Endothelial cell of umbilical vein (primary cell): ENCODE data around the gene ZNF101. TPM values are rescaled to one million over a fixed set of nuclear protein-coding genes. Genes with fewer than 3 reads are reported as not detected.

ENCODE experiments used
- BruUV-seq: library from RNA; stranded (reverse); fragments of 400-500 nt; replicated peaks from 2 replicates; lab custom pipeline; 2021; lab: Mats Ljungman, UMichigan
- CTCF ChIA-PET: fragments of 300-600, 350-600 bp; sonication (Branson Sonifier 250); formaldehyde crosslinking; loops from one replicate; lab custom pipeline; 2021; ENCODE audit warnings: antibody characterized with exemption, inconsistent platforms; lab: Charles Lee
- POLR2A ChIA-PET: fragments of 300-600, 350-600 bp; sonication (Branson Sonifier 250); formaldehyde crosslinking; loops from one replicate; lab custom pipeline; 2021; ENCODE audit warnings: antibody characterized with exemption, inconsistent platforms; lab: Charles Lee
- DNase-seq: peaks from one replicate; pipeline ENCODE4 v3.0.0-alpha.2; 2011; ENCODE audit warnings: low read depth, low spot score
- FAIRE-seq: peaks from 2 replicates; lab custom pipeline; 2011; peaks lifted over from hg19 to GRCh38; lab: Jason Lieb, UNC
- H2AFZ ChIP-seq: 2 replicates; pipeline ENCODE4 v1.6.0; 2012; ENCODE audit warnings: low read depth, low read length, control low read depth, inconsistent platforms
- H3K27ac ChIP-seq: 2 replicates; pipeline ENCODE4 v1.5.1; 2011; ENCODE audit warnings: low read depth, mild to moderate bottlenecking, control low read depth, low read length, moderate library complexity; ENCODE audit not compliant: insufficient read depth
- H3K27me3 ChIP-seq, 2 experiments: 2 replicates each; pipeline versions ENCODE4 v1.6.0 to v1.6.1; 2011; ENCODE audit warnings: low read length in 2 of 2, mixed read lengths in 1 of 2; ENCODE audit not compliant: control insufficient read depth in 2 of 2, insufficient read depth in 2 of 2
- H3K36me3 ChIP-seq, 2 experiments: 2 replicates in 1 of 2; 3 replicates in 1 of 2; pipeline ENCODE4 v1.5.1; 2011; ENCODE audit warnings: low read length in 2 of 2, mild to moderate bottlenecking in 1 of 2, moderate library complexity in 1 of 2; ENCODE audit not compliant: control insufficient read depth in 2 of 2, insufficient read depth in 2 of 2; ENCODE audit errors: extremely low read depth in 1 of 2
- H3K4me1 ChIP-seq: 3 replicates; pipeline ENCODE4 v1.5.1; 2011; ENCODE audit warnings: mild to moderate bottlenecking, low read length; ENCODE audit not compliant: control insufficient read depth, insufficient read depth; ENCODE audit errors: extremely low read depth
- H3K4me2 ChIP-seq: 2 replicates; pipeline ENCODE4 v1.6.1; 2011; ENCODE audit warnings: low read length, control low read depth, mixed read lengths; ENCODE audit not compliant: insufficient read depth
- H3K4me3 ChIP-seq, 3 experiments: fragments of 200-600 bp in 1 of 3; sonication (generic), shearing (Covaris generic) in 1 of 3; replicated peaks in 1 of 3; 2 replicates each; pipeline ENCODE4 v1.5.1; 2011 to 2016; ENCODE audit warnings: control low read depth in 3 of 3, low read length in 3 of 3, mild to moderate bottlenecking in 2 of 3, inconsistent platforms in 1 of 3, low read depth in 1 of 3, moderate library complexity in 1 of 3; ENCODE audit not compliant: insufficient read depth in 1 of 3
- H3K79me2 ChIP-seq: 2 replicates; pipeline ENCODE4 v1.6.0; 2012; ENCODE audit warnings: low read length, inconsistent platforms; ENCODE audit not compliant: control insufficient read depth, insufficient read depth
- H3K9ac ChIP-seq: replicated peaks from 2 replicates; pipeline ENCODE3; 2011; ENCODE audit warnings: low read length, control low read depth; ENCODE audit not compliant: insufficient read depth; ENCODE audit errors: extremely low read depth
- H3K9me1 ChIP-seq: replicated peaks from 3 replicates; pipeline ENCODE4 v1.6.0; 2011; ENCODE audit warnings: mild to moderate bottlenecking, low read length; ENCODE audit not compliant: control insufficient read depth, insufficient read depth; ENCODE audit errors: extremely low read depth
- H3K9me3 ChIP-seq: replicated peaks from 2 replicates; pipeline ENCODE4 v1.5.1; 2012; ENCODE audit warnings: low read length, inconsistent platforms; ENCODE audit not compliant: control insufficient read depth, insufficient read depth
- H4K20me1 ChIP-seq: replicated peaks from 2 replicates; pipeline ENCODE3; 2011; ENCODE audit warnings: mild to moderate bottlenecking, low read length; ENCODE audit not compliant: control insufficient read depth, insufficient read depth; ENCODE audit errors: extremely low read depth
- CTCF ChIP-seq, 2 donors: IDR thresholded peaks; 1 replicate in 1 of 2; 2 replicates in 1 of 2; pipeline ENCODE4 v1.5.1; 2011; ENCODE audit warnings: low read length in 2 of 2, mild to moderate bottlenecking in 2 of 2, moderate library complexity in 2 of 2, control low read depth in 1 of 2, inconsistent platforms in 1 of 2, low read depth in 1 of 2; ENCODE audit not compliant: insufficient read depth in 1 of 2; ENCODE audit errors: extremely low read depth in 1 of 2
- EZH2 ChIP-seq: IDR thresholded peaks from 2 replicates; pipeline ENCODE4 v1.6.1; 2012; ENCODE audit warnings: borderline replicate concordance, low read depth, mild to moderate bottlenecking, moderate library complexity, low read length, inconsistent platforms; ENCODE audit not compliant: severe bottlenecking
- FOS ChIP-seq: IDR thresholded peaks from 2 replicates; pipeline ENCODE4 v1.6.1; 2011; ENCODE audit warnings: mild to moderate bottlenecking, low read length, moderate library complexity, borderline replicate concordance; ENCODE audit not compliant: insufficient read depth
- GATA2 ChIP-seq: IDR thresholded peaks from 2 replicates; pipeline ENCODE4 v1.7.0; 2011; ENCODE audit warnings: low read depth, mild to moderate bottlenecking, moderate library complexity, mixed read lengths, low read length; ENCODE audit not compliant: insufficient read length, insufficient read depth
- JUN ChIP-seq: IDR thresholded peaks from 2 replicates; pipeline ENCODE4 v1.6.1; 2011; ENCODE audit warnings: borderline replicate concordance, low read depth; ENCODE audit not compliant: insufficient read length, insufficient read depth
- MAX ChIP-seq: IDR thresholded peaks from 2 replicates; pipeline ENCODE4 v1.6.1; 2011; ENCODE audit not compliant: insufficient read depth, insufficient read length
- MYC ChIP-seq: IDR thresholded peaks from one replicate; pipeline ENCODE4 v1.6.1; 2011; ENCODE audit warnings: mild to moderate bottlenecking, low read depth, low read length
- POLR2A ChIP-seq: IDR thresholded peaks from 2 replicates; pipeline ENCODE4 v1.6.1; 2012; ENCODE audit warnings: low read depth, mild to moderate bottlenecking, control low read depth, low read length
- dilution Hi-C: fragments of 300-500 bp; cut with MboI; formaldehyde crosslinking; loops from one replicate; pipeline ENCODE4 v1.15.0; 2019; ENCODE audit warnings: low sequenced_read_pairs; ENCODE audit not compliant: extremely low pct_ligation_motif_present
- intact Hi-C: fragments of 100-400 bp; cut with micrococcal nuclease; formaldehyde crosslinking; loops from one replicate; pipeline ENCODE4 v1.10.0; 2022
- polyA plus RNA-seq, 4 experiments: library from polyadenylated mRNA; depleted of rRNA in 3 of 4; stranded (reverse) in 3 of 4; unstranded in 1 of 4; fragments of >200 nt; gene quantifications; 2 replicates each; pipeline versions ENCODE4 v1.2.1 to v1.2.3, GENCODE V29; 2011 to 2012; ENCODE audit warnings: missing spikeins in 1 of 4
- total RNA-seq: library from RNA; stranded (reverse); gene quantifications from 2 replicates; pipeline ENCODE4 v1.2.3, GENCODE V29; 2021

ZNF101 gene
- total and polyA plus RNA-seq, 2 donors (not counting 3 experiments of a cell fraction or from before 2014, with no cell fraction given) = 2.8 to 12.8 TPM

- Histone ChIP-seq H4K20me1 (no peaks in the 10 kb centered on the region), H3K36me3 (peaks cover 2 to 75% of the 10 kb centered on the region in 2 experiments), H3K9me3 (no peaks in the 10 kb centered on the region), H3K4me2 (no peak overlapping the region), H3K9me1 (no peaks in the 10 kb centered on the region), H3K27me3 (no peaks in the 10 kb centered on the region), H3K4me3 (no peak overlapping the region), H2AFZ (no peak overlapping the region), H3K27ac (no peak overlapping the region), H3K79me2 (no peaks in the 10 kb centered on the region), H3K4me1 (no peaks in the 10 kb centered on the region), H3K9ac (no peak overlapping the region)
- TF ChIP-seq GATA2 (no peak), JUN (no peak), MYC (no peak), CTCF (IDR thresholded peaks at IDR 0.05; ENCODE audit: extremely low read depth in 1 of 2, insufficient read depth in 1 of 2, low read depth in 1 of 2, low read length in 2 of 2) (no peak), EZH2 (no peak), FOS (no peak), POLR2A (no peak), MAX (no peak)
- dilution Hi-C loops = no loop called here
- no TSS peak for BruUV-seq
- CTCF ChIA-PET = interaction anchor here (0.9 kb wide), 1 partner anchor 13 kb away, joined by 6 read pairs; the partner anchor contains the start of gene ATP13A1
- DNase-seq = no peak
- no peak for FAIRE-seq
- intact Hi-C loops = no loop called here
- POLR2A ChIA-PET = no interaction called here
Measured at GRCh38 chr19:19650331-19650730, 18.3 kb upstream of the ZNF101 start.
